ENCODE measurements around the gene CACNA1I.

DNA sequence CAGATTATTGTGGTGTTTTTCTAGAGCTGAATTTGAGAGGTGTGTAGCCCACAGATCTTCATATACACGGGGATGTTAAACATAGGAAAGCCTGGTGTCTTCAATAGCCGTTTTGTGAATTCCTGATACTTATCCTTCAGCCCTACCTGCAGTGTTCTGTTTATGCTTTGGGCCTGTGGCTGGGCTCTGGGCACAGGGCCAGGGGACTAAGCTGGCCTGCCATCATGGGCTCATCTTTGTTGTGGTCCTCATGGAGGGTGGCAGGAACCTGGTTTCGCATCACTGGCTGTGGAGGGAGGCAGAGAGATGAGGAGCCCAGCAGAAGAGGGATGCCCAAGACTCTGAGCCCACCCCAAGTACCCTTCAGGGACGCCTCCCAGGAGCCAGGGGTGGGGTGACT lies 112.4 kb downstream of the CACNA1I start:
- TF ChIP-seq POLR2A (IDR thresholded peaks at IDR 0.05; ENCODE audit: low read depth, low read length) = no peak
- no peak for TF ChIP-seq POLR2AphosphoS5 (IDR thresholded peaks at IDR 0.05; ENCODE audit: low read depth, low read length)
- no peak for TF ChIP-seq TAF1 (IDR thresholded peaks at IDR 0.05; ENCODE audit: borderline replicate concordance, low read depth, low read length)
